ENCODE data around the gene HSPA14.

DNA sequence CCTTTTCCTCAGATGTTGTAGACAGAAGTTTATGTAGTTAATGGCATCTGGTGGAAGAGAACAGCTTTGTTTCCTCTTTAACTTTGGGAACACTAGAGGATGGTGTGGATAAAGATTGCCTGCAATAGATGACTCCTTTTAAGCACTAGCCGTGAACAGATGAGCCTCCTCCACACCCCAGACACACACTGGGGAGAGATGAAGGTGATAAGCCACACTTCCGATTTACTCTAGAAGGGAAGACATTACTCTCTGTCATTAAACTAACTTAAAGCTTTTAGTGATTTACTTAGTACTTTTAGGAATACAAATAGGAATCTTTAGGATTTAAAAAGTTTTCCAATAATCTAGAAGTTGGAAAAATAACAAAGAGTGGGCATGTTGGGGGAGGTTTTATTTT, 6.8 kb downstream of the HSPA14 start:
- TF ChIP-seq, protein P1, sequence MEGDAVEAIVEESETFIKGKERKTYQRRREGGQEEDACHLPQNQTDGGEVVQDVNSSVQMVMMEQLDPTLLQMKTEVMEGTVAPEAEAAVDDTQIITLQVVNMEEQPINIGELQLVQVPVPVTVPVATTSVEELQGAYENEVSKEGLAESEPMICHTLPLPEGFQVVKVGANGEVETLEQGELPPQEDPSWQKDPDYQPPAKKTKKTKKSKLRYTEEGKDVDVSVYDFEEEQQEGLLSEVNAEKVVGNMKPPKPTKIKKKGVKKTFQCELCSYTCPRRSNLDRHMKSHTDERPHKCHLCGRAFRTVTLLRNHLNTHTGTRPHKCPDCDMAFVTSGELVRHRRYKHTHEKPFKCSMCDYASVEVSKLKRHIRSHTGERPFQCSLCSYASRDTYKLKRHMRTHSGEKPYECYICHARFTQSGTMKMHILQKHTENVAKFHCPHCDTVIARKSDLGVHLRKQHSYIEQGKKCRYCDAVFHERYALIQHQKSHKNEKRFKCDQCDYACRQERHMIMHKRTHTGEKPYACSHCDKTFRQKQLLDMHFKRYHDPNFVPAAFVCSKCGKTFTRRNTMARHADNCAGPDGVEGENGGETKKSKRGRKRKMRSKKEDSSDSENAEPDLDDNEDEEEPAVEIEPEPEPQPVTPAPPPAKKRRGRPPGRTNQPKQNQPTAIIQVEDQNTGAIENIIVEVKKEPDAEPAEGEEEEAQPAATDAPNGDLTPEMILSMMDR (IDR thresholded peaks at IDR 0.05; ENCODE audit: low read length): no peak
- TF ChIP-seq EZH2 (IDR thresholded peaks at IDR 0.05; ENCODE audit: borderline replicate concordance, low read length): no peak

All from OCI-LY1 (cell line).